ENCODE results near the gene ASAP2.

DNA sequence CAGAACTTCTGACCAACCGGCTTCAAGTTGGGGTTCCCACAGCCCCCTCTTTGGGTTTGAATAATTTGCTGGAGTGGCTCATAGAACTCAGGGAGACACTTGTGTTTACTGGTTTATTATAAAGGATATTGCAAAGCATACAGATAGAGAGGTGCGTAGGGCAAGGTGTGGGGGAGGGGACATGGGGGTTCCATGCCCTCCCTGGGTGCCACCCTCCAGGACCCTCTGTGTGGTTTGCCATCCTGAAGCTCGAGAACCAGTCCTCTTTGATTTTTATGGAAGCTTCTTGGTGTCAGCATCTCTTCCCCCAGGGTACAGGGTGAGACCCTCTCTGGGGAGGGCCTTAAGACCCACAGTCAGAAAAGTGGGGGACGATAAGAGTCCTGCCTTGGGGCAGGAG lies 177.9 kb downstream of the ASAP2 start:
- no peak for TF ChIP-seq CTCF (IDR thresholded peaks at IDR 0.05; ENCODE audit: low read length)
- no peak for TF ChIP-seq EZH2 (IDR thresholded peaks at IDR 0.05; ENCODE audit: borderline replicate concordance, low read length)
